Spinal cord (tissue), 10 donors: Measurements from ENCODE around the gene RASA3. TPM values are rescaled to one million over a fixed set of nuclear protein-coding genes. Genes with fewer than 3 reads are reported as not detected.
A peak's percentile ranks its signal among the peaks of the same experiment; 100 is the strongest.

Source experiments
- DNase-seq, 6 donors: peaks; one replicate each; pipeline versions ENCODE4 v3.0.0 to v3.0.0-alpha.2; 2013 to 2015; ENCODE audit warnings: low spot score in 6 of 6, low read depth in 4 of 6
- H3K27ac ChIP-seq: one replicate; pipeline ENCODE4 v1.5.1; 2013; ENCODE audit warnings: low read depth, low read length, control low read depth
- H3K27me3 ChIP-seq: one replicate; pipeline ENCODE4 v1.6.1; 2013; ENCODE audit warnings: low read length; ENCODE audit not compliant: control insufficient read depth, insufficient read depth
- H3K36me3 ChIP-seq: one replicate; pipeline ENCODE4 v1.6.1; 2013; ENCODE audit warnings: low read length; ENCODE audit not compliant: control insufficient read depth, insufficient read depth
- H3K4me1 ChIP-seq: one replicate; pipeline ENCODE4 v1.6.1; 2013; ENCODE audit warnings: low read length; ENCODE audit not compliant: control insufficient read depth, insufficient read depth
- H3K4me3 ChIP-seq: one replicate; pipeline ENCODE4 v1.5.1; 2013; ENCODE audit warnings: low read depth, low read length, control low read depth
- H3K9me3 ChIP-seq: one replicate; pipeline ENCODE4 v1.6.1; 2013; ENCODE audit warnings: low read length; ENCODE audit not compliant: control insufficient read depth, insufficient read depth
- WGBS: methylation state at CpG from one replicate; pipeline ENCODE4 v1.1.5; 2013; ENCODE audit warnings: missing lambda C conversion rate; ENCODE audit not compliant: insufficient coverage; 5-methylcytosine and 5-hydroxymethylcytosine counted together
- polyA plus RNA-seq, 2 donors: library from polyadenylated mRNA; unstranded; fragments of 120-200 nt; gene quantifications; one replicate each; pipeline ENCODE4 v1.2.1, GENCODE V29; 2013; ENCODE audit not compliant: insufficient read length in 2 of 2
- total RNA-seq, 2 donors: library from RNA; depleted of rRNA in 1 of 2; stranded (reverse); fragments of 120-200 nt in 1 of 2; fragments of >200 nt in 1 of 2; gene quantifications; one replicate each; pipeline versions ENCODE4 v1.2.3 to v1.2.4, GENCODE V29; 2013 to 2014
- donor health status: healthy.

The RASA3 gene
- total and polyA plus RNA-seq, 4 donors, result 15.2 to 31.6 (median 23.2) TPM

DNA sequence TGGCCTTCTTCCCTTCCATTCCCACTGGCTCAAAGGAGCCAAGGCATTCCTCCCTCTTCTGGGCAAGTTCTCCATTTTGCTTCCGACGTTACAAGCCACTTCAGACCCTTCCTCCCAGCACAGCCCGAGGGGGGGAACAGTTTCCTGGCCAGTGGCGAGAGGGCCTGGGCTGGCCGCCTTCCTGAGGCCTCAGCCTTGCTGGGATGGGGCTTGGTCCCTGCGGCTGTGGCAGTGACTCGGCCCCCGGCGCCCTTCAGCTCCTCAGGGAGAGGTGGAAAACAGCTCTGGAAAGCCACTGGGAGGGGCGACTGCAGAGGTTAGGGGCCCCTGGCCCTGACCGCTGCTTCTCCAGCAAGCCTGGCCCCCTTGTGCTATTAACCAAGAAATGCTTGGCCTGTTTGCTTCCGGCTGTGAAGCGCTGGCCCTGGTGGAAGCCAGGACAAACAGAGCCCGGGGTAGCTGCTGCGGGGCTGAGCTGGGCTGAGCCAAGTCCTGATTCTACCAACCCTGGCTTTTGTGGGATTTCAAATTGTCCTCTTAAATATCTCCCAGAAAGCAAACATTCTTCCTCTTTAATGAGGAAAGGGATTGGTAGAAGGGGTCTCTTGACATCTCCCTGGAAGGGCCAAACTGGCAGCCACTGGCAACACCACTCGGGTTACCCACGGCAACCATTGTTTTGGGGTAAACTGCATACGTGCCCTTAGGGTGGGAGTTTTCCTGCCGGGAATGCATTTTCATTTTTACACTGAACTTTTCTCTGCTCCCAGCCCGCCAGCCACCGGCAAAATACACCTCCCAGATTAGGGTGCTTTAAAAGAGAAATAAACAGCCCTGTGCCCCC lies 197.2 kb downstream of the RASA3 start:
- Histone ChIP-seq H3K4me1 (peaks cover 48% of the 10 kb centered on the region), H3K4me3 (no peak overlapping the region), H3K27ac (peak overlapping the region; percentile 48), H3K9me3 (no peaks in the 10 kb centered on the region), H3K36me3 (peaks cover 7% of the 10 kb centered on the region), H3K27me3 (no peaks in the 10 kb centered on the region)
- DNase-seq, result peak in 2 of 6 donors; percentile 64 to 73
- 31% methylated on average over 14 of the region's 21 CpGs for WGBS

DNA sequence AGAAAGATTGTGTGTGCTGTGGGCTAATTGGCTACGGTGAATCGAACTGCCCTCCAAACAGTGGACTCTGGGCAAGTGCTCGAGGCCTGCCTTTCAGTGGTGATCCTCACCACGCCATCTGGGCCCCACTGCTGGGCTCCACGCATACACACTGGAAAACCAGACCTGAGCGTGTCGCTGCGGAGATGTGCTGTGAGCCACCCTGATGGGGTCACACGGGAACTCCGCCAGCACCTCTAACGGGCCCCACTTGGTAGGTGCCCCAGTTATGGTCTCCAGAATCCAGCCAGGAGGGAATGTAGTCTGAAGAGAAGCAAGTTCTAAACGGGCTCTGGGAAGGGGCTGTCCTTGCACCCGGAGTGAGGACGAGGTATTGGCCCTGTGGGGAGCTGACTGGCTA lies 197.8 kb downstream of the RASA3 start:
- 89% methylated on average over 13 of the region's 14 CpGs for WGBS
- no peak overlapping the region for H3K4me3 ChIP-seq
- H3K27ac ChIP-seq, result peak overlapping the region; percentile 48
- no peak for DNase-seq
- H3K36me3 ChIP-seq, result peaks cover 3% of the 10 kb centered on the region
- no peaks in the 10 kb centered on the region for H3K9me3 ChIP-seq
- H3K4me1 ChIP-seq, result peaks cover 53% of the 10 kb centered on the region
- H3K27me3 ChIP-seq, result no peaks in the 10 kb centered on the region

DNA sequence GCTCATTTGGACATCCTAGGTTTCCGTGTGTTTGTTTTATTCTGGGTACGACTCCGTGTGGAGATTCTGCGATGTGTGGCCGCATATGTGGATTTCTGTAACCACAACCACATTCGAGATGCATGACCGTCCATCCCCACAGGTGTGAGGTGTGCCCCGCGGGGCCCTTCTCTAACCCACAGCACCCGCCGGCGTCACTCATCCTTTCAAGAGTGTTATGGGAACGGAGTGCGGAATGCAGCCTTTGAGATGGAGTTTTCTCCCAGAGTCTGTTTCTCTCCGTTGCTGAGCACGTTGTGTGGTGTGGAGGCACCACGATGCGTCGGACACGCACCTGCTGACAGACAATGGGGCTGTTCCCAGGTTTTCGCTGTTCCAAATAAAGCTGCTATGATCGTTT lies 198.5 kb downstream of the RASA3 start:
- 97% methylated on average over 14 of the region's 22 CpGs for WGBS

DNA sequence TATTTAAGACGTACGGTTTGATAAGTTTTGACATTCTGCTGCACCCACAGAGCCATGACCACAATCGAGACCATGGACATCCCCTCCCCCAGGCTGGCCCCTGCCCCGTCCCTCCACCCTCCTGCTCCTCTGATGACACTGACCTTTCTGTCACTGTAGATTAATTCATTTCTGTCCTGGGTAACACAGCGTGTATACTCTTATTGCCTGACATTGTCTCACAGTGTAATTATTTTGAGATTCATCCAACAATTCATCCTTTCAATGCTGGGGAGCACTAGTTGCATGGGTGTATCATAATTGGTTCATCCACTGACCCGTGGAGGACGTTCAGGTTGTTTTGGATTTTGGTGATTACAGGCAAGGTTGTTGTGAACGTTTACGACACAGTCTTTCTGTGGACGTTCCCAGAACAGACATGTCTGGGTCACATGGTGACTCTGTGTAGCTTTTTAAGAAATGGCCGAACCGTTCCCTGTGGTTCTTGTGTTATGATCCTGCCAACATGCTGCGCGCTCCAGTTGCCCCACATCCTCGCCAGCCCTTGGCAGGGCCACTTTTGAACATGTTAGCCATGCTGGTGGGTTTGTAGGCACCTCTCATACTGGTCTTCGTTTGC lies 200.5 kb downstream of the RASA3 start:
- Histone ChIP-seq H3K27me3 (no peaks in the 10 kb centered on the region), H3K9me3 (no peaks in the 10 kb centered on the region), H3K36me3 (peaks cover 3% of the 10 kb centered on the region), H3K4me1 (peaks cover 57% of the 10 kb centered on the region), H3K4me3 (no peak overlapping the region), H3K27ac (no peak overlapping the region)
- WGBS, result 70% methylated on average over 12 of the region's 16 CpGs
- no peak for DNase-seq

More for the DNA sequence above, 198.5 kb downstream of the RASA3 start:
- DNase-seq, result no peak
- Histone ChIP-seq H3K4me1 (peaks cover 57% of the 10 kb centered on the region), H3K27ac (no peak overlapping the region), H3K4me3 (no peak overlapping the region), H3K9me3 (no peaks in the 10 kb centered on the region), H3K36me3 (peaks cover 3% of the 10 kb centered on the region), H3K27me3 (no peaks in the 10 kb centered on the region)

DNA sequence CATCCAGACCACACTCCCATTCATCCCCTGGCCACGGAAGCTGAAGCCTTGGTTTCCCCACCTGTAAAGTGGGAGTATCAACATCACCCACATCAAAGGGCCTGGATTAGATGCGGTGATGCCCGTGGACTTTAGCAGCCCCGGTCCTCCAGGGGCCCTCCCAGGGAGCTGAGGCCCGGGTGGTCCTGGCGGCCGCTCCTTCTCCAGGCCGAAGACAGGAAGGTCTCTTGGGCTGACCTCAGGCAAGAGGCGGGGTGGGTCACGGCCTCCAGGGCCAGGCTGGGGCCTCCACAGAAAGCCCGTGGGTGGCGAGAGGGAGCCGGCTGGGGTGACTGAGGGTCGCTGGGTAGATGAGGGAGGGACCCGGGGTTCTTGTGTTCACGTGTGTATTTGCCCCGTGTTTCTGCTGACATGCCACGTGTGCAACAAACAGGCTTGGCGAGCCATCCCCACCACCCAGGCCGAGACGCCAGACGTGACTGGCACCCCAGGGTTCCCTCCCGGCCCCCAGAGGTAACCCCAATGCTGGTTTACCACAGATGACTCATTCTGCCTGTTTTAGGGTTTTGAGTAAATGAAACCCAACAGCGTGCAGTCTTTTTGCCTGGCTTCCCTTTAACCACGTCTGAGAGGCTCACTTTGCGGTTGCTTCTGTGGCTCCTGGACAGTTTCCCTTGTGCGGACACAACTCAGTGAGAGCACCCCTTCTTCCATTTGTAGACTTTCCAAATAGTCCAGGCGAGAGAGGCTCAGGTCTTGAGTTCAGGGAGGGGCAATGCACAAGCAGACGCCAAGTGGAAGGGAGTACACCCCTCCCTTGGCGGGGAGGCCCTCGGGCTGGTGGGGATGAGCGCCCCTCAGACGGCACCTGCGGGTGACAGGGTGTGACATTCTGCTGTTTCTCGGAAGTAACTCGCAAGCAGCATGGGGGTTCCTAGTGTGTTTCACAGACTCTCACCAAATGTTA lies 201.5 kb downstream of the RASA3 start:
- H3K36me3 ChIP-seq, result peaks cover 3% of the 10 kb centered on the region
- 92% methylated on average over 33 of the region's 36 CpGs for WGBS
- H3K27me3 ChIP-seq, result no peaks in the 10 kb centered on the region
- no peak for DNase-seq
- H3K27ac ChIP-seq, result no peak overlapping the region
- no peak overlapping the region for H3K4me3 ChIP-seq
- no peaks in the 10 kb centered on the region for H3K9me3 ChIP-seq
- peaks cover 51% of the 10 kb centered on the region for H3K4me1 ChIP-seq

DNA sequence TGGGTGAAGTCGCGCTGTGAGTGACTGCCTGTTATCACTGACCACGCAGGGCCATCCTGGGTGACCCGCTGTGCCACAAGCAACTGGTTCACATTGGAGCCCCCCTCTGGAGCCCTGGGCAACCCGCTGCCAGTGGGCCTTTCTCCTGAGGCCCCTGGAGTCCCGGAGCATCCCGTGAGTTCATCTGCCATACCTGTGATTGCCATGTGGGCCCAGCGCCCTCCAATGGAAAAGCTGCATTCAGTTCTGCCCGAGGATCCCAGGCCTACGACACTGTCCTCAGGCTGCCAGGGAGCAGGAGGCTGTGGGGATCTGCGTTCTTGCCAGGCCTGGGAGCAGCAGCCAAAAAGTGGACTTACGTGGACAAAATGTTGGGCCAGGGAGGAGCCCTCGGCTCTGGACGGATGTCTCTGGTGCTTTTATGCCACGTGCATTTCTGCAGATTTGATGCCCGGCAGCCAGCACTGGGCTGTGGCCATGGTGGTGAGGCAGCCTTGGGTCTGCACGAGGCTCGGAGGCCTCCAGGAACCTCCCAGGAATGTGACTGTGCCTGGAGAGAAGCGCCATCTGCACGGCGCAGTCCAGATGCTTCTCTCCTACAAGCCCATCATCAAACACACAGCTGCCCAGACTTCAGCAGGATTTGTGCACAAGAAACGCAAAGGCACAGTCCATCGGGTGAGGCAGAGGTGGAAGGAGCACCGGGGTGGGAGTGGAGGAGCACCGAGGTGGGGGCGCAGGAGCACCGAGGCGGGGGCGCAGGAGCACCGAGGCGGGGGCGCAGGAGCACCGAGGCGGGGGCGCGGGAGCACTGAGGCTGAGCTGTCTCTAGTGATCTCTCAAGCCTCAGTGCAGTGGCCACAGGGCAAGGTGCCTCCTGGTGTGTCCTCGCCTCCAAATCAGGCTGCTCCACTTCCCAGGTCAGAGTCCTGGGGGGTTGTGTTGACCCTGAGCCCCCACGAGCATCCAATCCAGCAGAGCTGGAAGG lies 202.5 kb downstream of the RASA3 start:
- H3K4me1 ChIP-seq, result peaks cover 42% of the 10 kb centered on the region
- no peak overlapping the region for H3K27ac ChIP-seq
- no peaks in the 10 kb centered on the region for H3K27me3 ChIP-seq
- DNase-seq, result no peak
- 80% methylated on average over 38 of the region's 38 CpGs for WGBS
- no peak overlapping the region for H3K4me3 ChIP-seq
- H3K36me3 ChIP-seq, result no peaks in the 10 kb centered on the region
- no peaks in the 10 kb centered on the region for H3K9me3 ChIP-seq

DNA sequence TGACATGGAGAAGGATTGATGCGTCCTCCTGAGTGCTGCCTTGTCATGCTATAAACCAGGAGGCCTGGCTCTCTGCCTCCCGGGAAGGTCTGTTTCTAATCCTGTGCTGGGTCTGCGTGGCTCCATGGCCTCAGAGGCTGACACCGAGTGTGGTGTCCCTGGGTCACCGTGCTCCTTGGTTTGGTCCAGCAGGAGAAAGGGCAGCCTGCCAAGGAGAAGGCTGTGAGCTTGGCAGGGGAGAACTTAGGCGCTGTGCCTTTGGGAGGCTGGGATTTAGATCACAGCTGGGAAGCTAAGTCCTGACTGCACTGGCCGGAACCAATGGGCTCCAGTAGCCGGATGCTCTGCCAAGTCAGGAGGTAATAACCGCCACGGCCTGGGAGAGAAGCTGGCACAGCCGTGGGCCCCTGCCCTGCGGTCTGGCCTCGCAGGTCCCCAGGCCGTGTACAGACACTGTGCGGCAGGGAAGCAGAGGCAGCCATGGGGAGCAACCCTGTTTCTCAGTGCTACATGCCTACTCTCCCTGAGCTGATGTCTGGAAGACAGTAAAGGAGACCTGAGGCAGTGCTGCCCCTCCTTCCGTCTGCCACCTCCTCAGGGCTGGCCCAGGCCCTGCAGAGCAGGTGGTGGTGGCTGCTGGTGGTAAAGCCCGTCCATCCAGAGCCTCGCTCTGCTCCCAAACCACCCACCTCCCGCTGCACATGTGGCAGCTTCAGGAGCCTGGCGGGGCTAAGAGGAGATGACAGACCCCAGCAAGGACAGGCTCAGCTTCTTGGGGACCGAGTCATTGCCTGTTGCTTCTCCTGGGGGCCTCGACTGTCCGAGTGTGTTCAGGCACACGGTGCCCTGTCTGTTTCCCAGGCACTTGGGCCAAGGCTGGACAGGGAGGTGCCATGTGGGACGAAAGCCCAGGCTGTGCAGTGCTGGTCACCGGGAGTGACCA lies 203.5 kb downstream of the RASA3 start:
- peak overlapping the region; percentile 25 for H3K27ac ChIP-seq
- peaks cover 36% of the 10 kb centered on the region for H3K4me1 ChIP-seq
- no peaks in the 10 kb centered on the region for H3K27me3 ChIP-seq
- H3K9me3 ChIP-seq, result no peaks in the 10 kb centered on the region
- WGBS, result 49% methylated on average over 25 of the region's 26 CpGs
- DNase-seq, result peak in 3 of 6 donors; percentile 33 to 81 (median 58)
- no peak overlapping the region for H3K4me3 ChIP-seq
- H3K36me3 ChIP-seq, result no peaks in the 10 kb centered on the region
